AG10803 (cell line): ENCODE data around the gene GNG11.

ENCODE experiments used
- DNase-seq: peaks from one replicate; pipeline ENCODE4 v3.0.0; 2010; ENCODE audit warnings: low read depth
- H3K4me3 ChIP-seq: 2 replicates; pipeline ENCODE4 v1.5.1; 2011; ENCODE audit warnings: mild to moderate bottlenecking, low read length, control low read depth
- TF ChIP-seq, protein P1 (sequence below): conservative IDR thresholded peaks from 2 replicates; pipeline ENCODE4 v1.5.1; 2011; ENCODE audit warnings: mild to moderate bottlenecking, low read length, control low read depth, inconsistent platforms

GNG11 gene

DNA sequence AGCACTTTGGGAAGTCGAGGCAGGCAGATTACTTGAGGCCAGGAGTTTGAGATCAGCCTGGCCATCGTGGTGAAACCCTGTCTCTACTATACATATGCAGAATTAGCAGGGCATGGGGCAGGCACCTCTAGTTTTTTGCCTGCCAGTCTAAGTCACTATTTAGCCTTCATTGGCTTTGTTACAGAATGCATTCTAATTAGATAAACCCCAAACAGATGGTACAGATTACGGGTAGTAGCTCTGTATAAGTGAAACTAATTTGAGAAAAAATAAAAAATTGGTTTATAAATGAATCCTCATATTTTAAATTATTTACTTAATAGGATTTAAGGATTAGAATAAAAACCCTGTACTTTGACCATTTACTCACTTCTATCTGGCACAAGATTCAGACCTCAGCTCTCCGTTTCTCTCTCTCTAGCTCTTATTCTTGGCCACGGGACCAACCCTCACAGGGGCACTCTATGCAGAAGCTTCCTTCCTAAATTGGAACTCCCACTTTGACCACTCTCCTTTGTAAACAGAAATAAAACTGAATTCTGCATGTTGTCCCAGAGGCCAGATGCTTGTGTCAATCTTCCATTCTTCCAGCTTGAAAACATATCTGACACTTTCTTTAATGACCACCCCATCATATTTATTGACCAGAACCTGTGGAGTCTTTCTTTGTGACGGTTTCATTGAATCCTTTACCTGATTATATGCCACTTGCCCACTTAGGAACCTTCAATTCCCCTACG, 55.8 kb downstream of the GNG11 start:
- DNase-seq: no peak
- TF ChIP-seq, protein P1, sequence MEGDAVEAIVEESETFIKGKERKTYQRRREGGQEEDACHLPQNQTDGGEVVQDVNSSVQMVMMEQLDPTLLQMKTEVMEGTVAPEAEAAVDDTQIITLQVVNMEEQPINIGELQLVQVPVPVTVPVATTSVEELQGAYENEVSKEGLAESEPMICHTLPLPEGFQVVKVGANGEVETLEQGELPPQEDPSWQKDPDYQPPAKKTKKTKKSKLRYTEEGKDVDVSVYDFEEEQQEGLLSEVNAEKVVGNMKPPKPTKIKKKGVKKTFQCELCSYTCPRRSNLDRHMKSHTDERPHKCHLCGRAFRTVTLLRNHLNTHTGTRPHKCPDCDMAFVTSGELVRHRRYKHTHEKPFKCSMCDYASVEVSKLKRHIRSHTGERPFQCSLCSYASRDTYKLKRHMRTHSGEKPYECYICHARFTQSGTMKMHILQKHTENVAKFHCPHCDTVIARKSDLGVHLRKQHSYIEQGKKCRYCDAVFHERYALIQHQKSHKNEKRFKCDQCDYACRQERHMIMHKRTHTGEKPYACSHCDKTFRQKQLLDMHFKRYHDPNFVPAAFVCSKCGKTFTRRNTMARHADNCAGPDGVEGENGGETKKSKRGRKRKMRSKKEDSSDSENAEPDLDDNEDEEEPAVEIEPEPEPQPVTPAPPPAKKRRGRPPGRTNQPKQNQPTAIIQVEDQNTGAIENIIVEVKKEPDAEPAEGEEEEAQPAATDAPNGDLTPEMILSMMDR: no peak
- H3K4me3 ChIP-seq: no peak overlapping the region
